Ramos (cell line): ENCODE data around the gene PTPRD.

Experiments used
- in situ Hi-C: fragments of 300-500 bp; cut with MboI; formaldehyde crosslinking; loops from one replicate; pipeline ENCODE4 v1.14.3; 2022; ENCODE audit warnings: low sequenced_read_pairs; ENCODE audit not compliant: unreplicated experiment

Gene PTPRD

GRCh38 chr9:8424786-8425410 is 2187.9 kb downstream of the PTPRD start:
- in situ Hi-C loops, result no loop called here

- in situ Hi-C loops, result no loop called here
Measured at GRCh38 chr9:8420416-8420815, 2192.4 kb downstream of the PTPRD start.

- in situ Hi-C loops, result no loop called here
Measured at GRCh38 chr9:8419596-8420275, 2193.1 kb downstream of the PTPRD start.

- in situ Hi-C loops, result no loop called here
Measured at GRCh38 chr9:8417341-8417740, 2195.5 kb downstream of the PTPRD start.

GRCh38 chr9:8412327-8412726 is 2200.5 kb downstream of the PTPRD start:
- in situ Hi-C loops, result no loop called here

GRCh38 chr9:8408575-8409190 is 2204.1 kb downstream of the PTPRD start:
- in situ Hi-C loops, result no loop called here

GRCh38 chr9:8401961-8402705 is 2210.7 kb downstream of the PTPRD start:
- in situ Hi-C loops, result no loop called here

- in situ Hi-C loops, result no loop called here
Measured at GRCh38 chr9:8400378-8400777, 2212.4 kb downstream of the PTPRD start.

GRCh38 chr9:8395022-8395421 is 2217.8 kb downstream of the PTPRD start:
- in situ Hi-C loops, result no loop called here

- in situ Hi-C loops, result no loop called here
Measured at GRCh38 chr9:8394341-8394740, 2218.5 kb downstream of the PTPRD start.

- in situ Hi-C loops, result no loop called here
Measured at GRCh38 chr9:8392866-8393265, 2219.9 kb downstream of the PTPRD start.

GRCh38 chr9:8391566-8391965 is 2221.2 kb downstream of the PTPRD start:
- in situ Hi-C loops, result no loop called here

GRCh38 chr9:8391132-8391531 is 2221.7 kb downstream of the PTPRD start:
- in situ Hi-C loops, result no loop called here

GRCh38 chr9:8390571-8390970 is 2222.2 kb downstream of the PTPRD start:
- in situ Hi-C loops, result no loop called here

- in situ Hi-C loops, result no loop called here
Measured at GRCh38 chr9:8389531-8389930, 2223.3 kb downstream of the PTPRD start.

GRCh38 chr9:8388132-8388531 is 2224.7 kb downstream of the PTPRD start:
- in situ Hi-C loops, result no loop called here

- in situ Hi-C loops, result no loop called here
Measured at GRCh38 chr9:8384091-8384490, 2228.7 kb downstream of the PTPRD start.

GRCh38 chr9:8382777-8383527 is 2229.8 kb downstream of the PTPRD start:
- in situ Hi-C loops, result no loop called here

- in situ Hi-C loops, result no loop called here
Measured at GRCh38 chr9:8382266-8382665, 2230.5 kb downstream of the PTPRD start.

- in situ Hi-C loops, result no loop called here
Measured at GRCh38 chr9:8381601-8382000, 2231.2 kb downstream of the PTPRD start.
